Fibroblast of skin of scalp (primary cell): ENCODE data around the gene TSPYL4.

Source experiments
- DNase-seq: peaks from one replicate; pipeline ENCODE4 v3.0.0-alpha.2; 2013

The TSPYL4 gene

DNA sequence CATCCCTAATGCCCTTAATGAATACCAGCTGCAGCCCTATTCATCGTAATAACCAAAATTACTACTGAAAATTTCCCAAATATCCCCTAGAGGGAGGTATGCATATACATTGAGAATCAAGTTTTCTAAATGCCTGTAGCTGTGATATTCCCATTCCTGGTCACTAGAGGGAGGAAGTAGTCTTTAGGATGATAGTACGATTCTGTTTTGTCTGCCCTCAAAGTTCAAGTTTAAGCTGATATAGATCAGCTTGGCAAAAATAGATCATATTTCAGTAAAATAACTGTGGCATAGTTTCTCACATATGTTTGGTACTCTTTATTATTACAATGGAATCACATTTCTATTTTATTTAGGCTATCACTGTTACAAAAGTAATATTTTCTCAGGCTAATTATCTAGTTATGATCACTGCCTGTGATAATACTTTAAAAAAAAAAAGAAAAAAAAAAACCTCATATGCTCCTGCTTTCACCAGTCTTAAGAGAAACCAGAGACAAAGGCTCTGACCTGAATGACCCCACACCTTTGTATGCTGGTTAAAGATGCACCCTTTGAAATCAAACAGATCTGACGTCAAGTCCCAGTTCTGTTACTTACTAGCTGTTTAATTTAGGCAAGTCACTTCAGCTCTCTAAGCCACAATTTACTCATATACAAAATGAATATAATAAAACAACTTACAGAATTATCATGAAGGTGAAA lies 14.9 kb upstream of the TSPYL4 start:
- DNase-seq = peak; percentile 90

DNA sequence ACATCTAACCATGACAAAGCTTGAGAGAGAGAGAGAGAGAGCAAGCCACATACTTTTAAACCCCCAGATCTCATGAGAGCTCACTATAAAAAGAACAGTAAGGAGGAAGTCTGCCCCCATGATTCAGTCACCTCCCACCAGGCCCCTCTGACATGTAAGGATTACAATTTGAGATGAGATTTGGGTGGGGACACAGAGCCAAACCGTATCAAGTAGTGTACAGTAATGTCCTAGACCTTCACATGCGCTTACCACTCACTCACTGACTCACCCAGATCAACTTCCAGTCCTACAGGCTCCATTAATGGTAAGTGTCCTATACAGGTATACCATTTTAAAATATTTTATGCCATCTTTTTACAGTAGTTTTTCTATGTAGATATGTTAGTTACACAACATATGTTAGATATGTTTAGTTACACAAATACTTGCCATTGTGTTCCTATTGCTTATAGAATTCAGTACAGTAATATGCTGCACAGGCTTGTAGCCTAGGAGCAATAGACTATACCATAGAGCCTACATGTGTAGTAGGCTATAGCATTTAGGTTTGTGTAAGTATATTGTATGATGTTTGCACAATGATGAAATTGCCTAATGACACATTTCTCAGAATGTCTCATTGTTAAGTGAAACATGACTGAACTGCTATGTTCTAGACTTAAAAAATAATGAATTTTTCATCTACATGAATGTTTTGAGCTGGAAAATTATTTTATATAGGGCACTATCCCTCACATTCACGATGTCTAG lies 14.1 kb upstream of the TSPYL4 start:
- DNase-seq = peak; percentile 40

- DNase-seq = peak; percentile 18
Observed at GRCh38 chr6:116266803-116267202, 12.9 kb upstream of the TSPYL4 start.

DNA sequence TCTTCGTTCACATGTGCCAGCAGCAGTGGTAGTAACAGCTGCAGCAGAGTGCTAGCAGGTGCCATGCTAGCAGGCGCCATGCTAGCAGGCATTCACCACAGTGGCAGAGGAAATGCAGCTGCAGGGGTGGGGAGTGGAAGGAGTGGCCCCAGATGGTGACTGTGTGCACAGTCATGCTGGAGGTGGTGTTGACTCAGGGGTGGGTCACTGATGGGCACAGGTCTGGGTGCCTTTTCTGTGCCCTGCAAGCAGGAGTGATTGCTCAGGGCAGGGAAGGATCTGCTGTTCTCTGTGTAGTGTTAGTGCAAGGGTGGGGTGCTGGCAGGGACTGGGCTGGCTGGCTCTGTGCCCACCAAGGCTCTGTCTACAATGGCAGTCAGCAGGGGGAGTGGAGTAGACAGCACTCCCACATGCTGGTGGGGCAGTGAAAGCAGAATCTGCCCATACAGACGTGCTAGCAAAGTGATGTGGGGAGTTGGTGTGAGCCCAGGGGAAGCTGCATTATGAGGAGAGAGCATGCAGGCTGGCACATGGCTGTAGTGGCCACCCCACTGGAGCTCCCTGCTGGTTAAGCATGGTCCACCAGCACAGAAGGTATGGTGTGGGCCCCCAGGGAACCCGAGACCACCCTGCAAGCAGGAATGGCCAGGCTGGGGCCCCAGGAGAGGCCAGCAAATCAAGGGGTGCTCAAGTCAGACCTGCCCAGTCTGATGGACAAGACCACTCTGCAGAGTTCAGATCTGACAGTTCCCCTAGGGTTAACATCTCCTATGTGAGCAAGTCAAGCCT lies 11.4 kb upstream of the TSPYL4 start:
- no peak for DNase-seq

GRCh38 chr6:116263353-116263752 lies 9.5 kb upstream of the TSPYL4 start:
- no peak for DNase-seq

GRCh38 chr6:116258520-116258919 lies 4.6 kb upstream of the TSPYL4 start:
- no peak for DNase-seq

GRCh38 chr6:116256694-116257093 lies 2.8 kb upstream of the TSPYL4 start:
- no peak for DNase-seq

DNA sequence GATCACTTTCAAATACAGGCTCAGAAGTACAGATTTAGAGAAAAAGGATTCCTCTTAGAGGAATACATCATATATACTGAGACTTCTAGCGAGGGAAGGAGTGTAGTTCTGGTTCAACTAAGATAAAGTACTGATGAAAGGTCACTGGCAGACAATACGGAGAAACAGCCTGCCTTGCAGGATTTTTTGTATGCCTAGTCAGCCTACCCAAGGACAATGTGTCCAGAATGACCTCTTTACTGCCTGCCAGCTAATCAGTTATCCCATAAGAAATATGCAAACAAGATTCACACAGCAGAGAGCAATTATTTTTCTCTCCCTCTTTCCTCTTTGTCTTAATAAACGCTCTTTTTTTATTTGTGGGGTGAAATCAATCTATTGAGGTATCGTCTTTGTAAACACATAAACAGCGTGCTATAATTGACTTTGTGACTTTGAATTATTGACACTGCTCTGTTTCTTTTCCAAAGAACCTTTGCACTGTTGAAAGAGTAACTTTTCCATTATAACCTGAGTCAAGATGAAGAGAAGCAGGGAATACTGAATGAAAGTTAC lies 1.4 kb upstream of the TSPYL4 start:
- no peak for DNase-seq

- DNase-seq = no peak
Observed at GRCh38 chr6:116254297-116255056, 602 bp upstream of the TSPYL4 start.

DNA sequence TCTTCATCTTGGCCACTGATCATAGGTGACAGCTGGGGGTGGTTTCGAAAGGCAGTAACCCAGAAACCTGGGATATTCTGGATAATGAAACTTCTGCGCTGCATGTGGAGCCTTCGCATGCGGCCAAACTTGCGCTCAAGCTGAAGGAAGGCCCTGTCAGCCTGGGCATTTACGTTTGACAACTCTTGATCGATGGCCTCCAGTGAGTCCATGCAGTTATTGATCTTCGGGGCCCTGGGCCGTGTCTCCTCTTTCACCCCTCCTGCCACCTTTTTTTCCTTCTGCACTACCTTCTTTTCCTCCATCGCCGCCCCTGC lies 729 bp downstream of the TSPYL4 start:
- no peak for DNase-seq

DNA sequence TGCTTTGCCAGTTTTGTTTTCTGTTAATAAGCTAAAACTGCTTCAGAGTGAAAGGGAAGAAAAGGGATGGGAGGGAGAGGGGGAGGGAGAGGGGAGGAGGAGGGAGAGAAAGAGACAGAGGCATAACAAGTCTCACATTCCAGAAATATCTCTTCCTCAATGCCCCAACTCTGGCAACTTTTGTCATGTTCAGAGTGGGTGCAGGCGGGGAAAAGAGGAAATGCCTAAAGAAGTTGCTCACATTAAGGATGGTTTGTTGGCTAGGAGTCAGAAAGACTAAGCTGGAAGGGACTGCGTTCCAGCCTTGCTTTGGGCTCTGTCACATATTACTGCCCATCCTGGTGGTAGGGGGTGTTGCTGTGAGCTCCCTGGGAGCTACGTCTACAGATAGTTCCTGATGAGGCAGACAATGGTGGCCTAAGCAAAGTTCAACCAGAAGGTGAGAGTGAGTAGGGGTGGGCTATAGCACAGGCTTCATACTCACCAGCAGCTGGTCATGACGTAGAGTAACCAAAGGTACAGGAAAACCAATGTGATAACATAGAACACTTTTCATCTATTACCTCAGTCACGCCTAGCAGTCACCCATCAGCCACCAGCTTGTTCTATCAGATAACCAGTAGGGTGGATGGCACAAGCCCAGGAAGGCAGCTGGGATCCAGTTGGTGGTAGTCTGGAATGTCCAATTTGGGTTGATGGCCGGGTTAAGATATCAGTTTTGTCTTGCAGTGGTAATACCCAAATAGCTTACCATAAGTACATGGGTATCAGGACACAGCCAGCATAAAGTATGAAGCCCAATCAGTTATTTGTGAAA lies 2.1 kb downstream of the TSPYL4 start:
- peak; percentile 97 for DNase-seq

GRCh38 chr6:116248577-116248976 lies 5.3 kb downstream of the TSPYL4 start:
- no peak for DNase-seq

- no peak for DNase-seq
Observed at GRCh38 chr6:116247285-116247684, 6.6 kb downstream of the TSPYL4 start.

GRCh38 chr6:116246089-116246488 lies 7.8 kb downstream of the TSPYL4 start:
- DNase-seq = peak; percentile 46

DNA sequence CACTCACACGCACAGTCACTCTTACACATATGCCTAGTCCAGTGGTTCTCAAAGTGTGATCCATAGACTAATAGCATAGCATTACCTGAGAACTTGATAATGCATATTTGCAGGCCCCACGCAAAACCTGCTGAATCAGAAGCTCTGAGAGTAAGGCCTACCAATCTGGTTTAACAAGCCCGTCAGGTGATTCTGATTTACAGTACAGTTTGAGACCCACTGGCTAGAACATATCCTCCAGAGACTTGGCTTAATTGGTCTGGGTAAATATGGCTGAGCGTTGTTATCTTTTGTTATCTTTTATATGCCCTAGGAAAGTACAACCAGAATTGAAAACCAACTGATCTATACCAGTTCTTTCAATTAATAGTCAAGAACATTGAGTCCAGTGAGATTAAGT lies 9.6 kb downstream of the TSPYL4 start:
- no peak for DNase-seq

GRCh38 chr6:116239856-116240255 lies 14.0 kb downstream of the TSPYL4 start:
- DNase-seq = no peak

DNA sequence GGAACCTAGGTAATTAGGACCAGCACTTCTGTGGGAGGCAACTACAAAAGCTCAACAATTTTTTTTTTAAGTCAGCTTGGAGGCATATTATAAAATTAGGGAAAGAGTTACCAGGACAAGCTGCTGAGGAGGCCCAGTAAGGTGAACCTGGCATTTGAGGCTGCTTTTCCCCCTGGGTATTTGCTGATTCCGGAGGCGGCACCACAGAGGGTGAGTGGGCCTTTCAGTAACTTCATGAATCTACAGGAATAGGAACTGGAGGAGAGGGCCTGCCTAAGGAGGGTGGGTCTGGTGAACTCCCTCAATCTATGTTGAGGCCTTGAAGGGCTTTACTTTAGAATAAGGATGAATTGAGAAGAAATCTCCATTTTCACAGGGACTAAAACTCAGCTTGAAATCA lies 14.6 kb downstream of the TSPYL4 start:
- no peak for DNase-seq

- DNase-seq = peak; percentile 38
Observed at GRCh38 chr6:116238083-116238482, 15.8 kb downstream of the TSPYL4 start.

DNA sequence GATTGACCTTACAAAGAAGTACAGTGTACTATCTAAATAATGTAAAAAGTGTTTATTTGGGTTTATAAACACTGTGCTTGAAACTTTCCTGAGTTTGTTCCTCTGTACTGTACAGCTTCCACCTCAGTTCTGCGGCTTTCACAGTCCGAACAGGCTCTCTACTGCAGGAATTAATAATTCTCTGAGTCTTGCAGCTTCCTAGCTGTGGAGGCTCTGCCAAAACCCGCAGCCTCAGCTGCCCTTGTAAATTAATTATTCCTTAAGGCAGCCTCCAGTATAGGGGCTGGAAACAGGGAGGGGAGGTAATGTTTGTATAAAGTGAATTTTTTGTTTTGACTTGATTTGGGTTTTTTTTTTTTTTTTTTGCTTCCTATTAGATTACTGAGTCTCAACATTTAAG lies 19.2 kb downstream of the TSPYL4 start:
- no peak for DNase-seq

GRCh38 chr6:116229287-116229913 lies 24.5 kb downstream of the TSPYL4 start:
- DNase-seq = peak; percentile 98

- no peak for DNase-seq
Observed at GRCh38 chr6:116223355-116223754, 30.5 kb downstream of the TSPYL4 start.
